Activated gamma-delta T cell (primary cell): Measurements from ENCODE around the gene OOEP.
"Not testable (repeated sequence)": the region's sequence is repeated elsewhere in the genome, so short reads cannot be mapped to it uniquely, and the experiment has no call there.

ENCODE experiments used
- DNase-seq: peaks from one replicate; lab custom pipeline; 2025; lab: John Stamatoyannopoulos, UW
- total RNA-seq, 2 donors: gene quantifications; one replicate each; lab custom pipeline; 2026; lab: John Stamatoyannopoulos, UW

The OOEP gene
- total RNA-seq, result 0 to 0.09 reads per million in 2 donors

GRCh38 chr6:73369563-73369962 is at the start of gene OOEP:
TSS of gene OOEP (minus strand) at chr6:73369897. CDS start at chr6:73369792, 105 bp downstream.
- no peak for DNase-seq

GRCh38 chr6:73418081-73418741 is 48.5 kb upstream of the OOEP start:
- DNase-seq, result no peak

GRCh38 chr6:73413102-73413501 is 43.4 kb upstream of the OOEP start:
- no peak for DNase-seq

GRCh38 chr6:73409395-73409794 is 39.7 kb upstream of the OOEP start:
- DNase-seq, result no peak

- DNase-seq, result no peak
These were observed 31.0 kb upstream of the OOEP start for GRCh38 chr6:73400656-73401055.

GRCh38 chr6:73395875-73396274 is 26.2 kb upstream of the OOEP start:
- DNase-seq, result no peak

GRCh38 chr6:73394577-73395354 is 25.1 kb upstream of the OOEP start, which contains the start of gene DDX43:
TSS of gene DDX43 (plus strand) at chr6:73394828. CDS start at chr6:73394906, 78 bp downstream.
- peak; percentile 9 for DNase-seq

- DNase-seq, result no peak
These were observed 23.6 kb upstream of the OOEP start for GRCh38 chr6:73393278-73393677.

GRCh38 chr6:73392188-73392587 is 22.5 kb upstream of the OOEP start:
- not testable (repeated sequence) for DNase-seq

- no peak for DNase-seq
These were observed 22.0 kb upstream of the OOEP start for GRCh38 chr6:73391675-73392074.

- no peak for DNase-seq
These were observed 20.2 kb upstream of the OOEP start for GRCh38 chr6:73389854-73390253.

GRCh38 chr6:73388800-73389512 is 19.3 kb upstream of the OOEP start:
- no peak for DNase-seq

GRCh38 chr6:73388433-73388799 is 18.7 kb upstream of the OOEP start:
- no peak for DNase-seq

GRCh38 chr6:73382462-73383113 is 12.9 kb upstream of the OOEP start:
- DNase-seq, result no peak

GRCh38 chr6:73381531-73381930 is 11.8 kb upstream of the OOEP start:
- DNase-seq, result not testable (repeated sequence)

GRCh38 chr6:73377225-73377624 is 7.5 kb upstream of the OOEP start:
- no peak for DNase-seq

- DNase-seq, result no peak
These were observed 5.5 kb upstream of the OOEP start for GRCh38 chr6:73375216-73375615.

- DNase-seq, result no peak
These were observed 2.8 kb upstream of the OOEP start for GRCh38 chr6:73372516-73372915.

- DNase-seq, result no peak
These were observed 2.3 kb upstream of the OOEP start for GRCh38 chr6:73371984-73372383.

GRCh38 chr6:73369157-73369556 is 540 bp downstream of the OOEP start:
- DNase-seq, result no peak

- no peak for DNase-seq
These were observed 1.0 kb downstream of the OOEP start for GRCh38 chr6:73368675-73369074.

GRCh38 chr6:73367761-73368355 is 1.8 kb downstream of the OOEP start:
- DNase-seq, result no peak
